CD4-positive, alpha-beta T cell treated with Interleukin-21 for 1 hour (primary cell): Measurements from ENCODE around the gene SENP8.

Experiments
- DNase-seq: peaks from one replicate; pipeline ENCODE4 v3.0.0-alpha.2; 2020

The SENP8 gene

GRCh38 chr15:72176159-72176558, 58.0 kb downstream of the SENP8 start:
- DNase-seq, result no peak

GRCh38 chr15:72176743-72177142, 58.5 kb downstream of the SENP8 start:
- no peak for DNase-seq

GRCh38 chr15:72178976-72179585, 60.9 kb downstream of the SENP8 start:
- DNase-seq, result no peak

- no peak for DNase-seq
These were observed 61.9 kb downstream of the SENP8 start for GRCh38 chr15:72179950-72180581.

- no peak for DNase-seq
These were observed 62.6 kb downstream of the SENP8 start for GRCh38 chr15:72180761-72181324.

- no peak for DNase-seq
These were observed 64.0 kb downstream of the SENP8 start for GRCh38 chr15:72182244-72182643.

GRCh38 chr15:72182673-72183072, 64.5 kb downstream of the SENP8 start:
- no peak for DNase-seq

GRCh38 chr15:72183781-72184164, 65.6 kb downstream of the SENP8 start:
- no peak for DNase-seq

GRCh38 chr15:72184165-72184811, 66.1 kb downstream of the SENP8 start:
- DNase-seq, result no peak

GRCh38 chr15:72189250-72189902, 71.2 kb downstream of the SENP8 start:
- DNase-seq, result no peak

GRCh38 chr15:72192416-72192815, 74.2 kb downstream of the SENP8 start:
- no peak for DNase-seq
